ENCODE data around the gene SYT4. TPM values are rescaled to one million over a fixed set of nuclear protein-coding genes. Genes with fewer than 3 reads are reported as not detected.
"Not testable (repeated sequence)": the region's sequence is repeated elsewhere in the genome, so short reads cannot be mapped to it uniquely, and the experiment has no call there.

Gene SYT4
- total RNA-seq, 6 donors from 2014 or later = 0.15 to 0.17 TPM; not detected in 4

DNA sequence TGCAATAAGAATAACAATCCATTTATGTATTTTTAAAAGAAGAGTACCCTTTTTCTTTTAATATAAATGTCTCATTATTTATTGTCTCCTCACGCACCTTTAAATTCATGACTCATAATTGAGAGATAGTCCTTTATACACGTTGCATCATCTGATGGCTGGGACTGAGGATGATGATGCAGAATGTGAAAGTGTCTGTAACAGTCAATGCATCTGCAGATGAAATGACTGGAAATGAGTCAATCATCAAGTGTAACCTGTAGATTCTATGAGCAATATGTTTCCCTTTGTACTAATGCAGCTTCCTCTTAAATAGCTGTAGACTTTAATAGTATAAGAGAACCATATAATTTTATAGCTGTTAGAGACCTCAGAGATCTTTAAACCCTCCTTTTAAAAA, 26.1 kb upstream of the SYT4 start:
- no peaks in the 10 kb centered on the region for H3K9me3 ChIP-seq
- H3K27ac ChIP-seq = no peak overlapping the region
- no peak overlapping the region for H3K4me3 ChIP-seq
- H3K36me3 ChIP-seq = no peaks in the 10 kb centered on the region
- no peak for DNase-seq
- WGBS, 2 donors = 68 to 72% methylated on average over 2 of the region's 2 CpGs
- no peaks in the 10 kb centered on the region for H3K4me1 ChIP-seq
- H3K27me3 ChIP-seq = no peaks in the 10 kb centered on the region
- TF ChIP-seq POLR2AphosphoS5 (IDR thresholded peaks at IDR 0.05) (no peak), EP300 (IDR thresholded peaks at IDR 0.05) (no peak), POLR2A (IDR thresholded peaks at IDR 0.05) (no peak), CTCF (IDR thresholded peaks at IDR 0.05) (no peak)
- no peak for ATAC-seq (ENCODE audit: low FRiP score in 2 of 2)

GRCh38 chr18:43286187-43286586, 8.9 kb upstream of the SYT4 start:
- H3K27me3 ChIP-seq; H3K9me3 ChIP-seq; H3K36me3 ChIP-seq; H3K4me3 ChIP-seq; H3K27ac ChIP-seq; DNase-seq; H3K4me1 ChIP-seq; ATAC-seq (ENCODE audit: low FRiP score in 2 of 2): not testable (repeated sequence)
- WGBS, 2 donors = 70 to 72% methylated on average over 10 to 11 of the region's 11 CpGs

DNA sequence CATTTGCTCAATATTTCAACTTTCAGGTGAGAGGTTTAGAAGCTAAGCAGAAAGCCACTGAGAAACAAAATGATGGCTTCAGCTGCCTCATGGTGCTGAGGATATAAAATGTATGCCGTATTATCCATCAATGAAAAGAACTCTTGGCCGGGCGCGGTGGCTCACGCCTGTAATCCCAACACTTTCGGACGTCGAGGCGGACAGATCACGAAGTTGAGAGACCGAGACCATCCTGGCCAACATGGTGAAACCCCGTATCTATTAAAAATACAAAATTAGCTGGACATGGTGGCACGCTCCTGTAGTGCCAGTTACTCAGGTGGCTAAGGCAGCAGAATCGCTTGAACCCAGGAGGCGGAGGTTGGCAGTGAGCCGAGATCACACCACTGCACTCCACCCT, 6.0 kb upstream of the SYT4 start:
- TF ChIP-seq EP300 (IDR thresholded peaks at IDR 0.05) = no peak
- no peak for TF ChIP-seq POLR2A (IDR thresholded peaks at IDR 0.05)
- TF ChIP-seq CTCF (IDR thresholded peaks at IDR 0.05) = no peak
- TF ChIP-seq POLR2AphosphoS5 (IDR thresholded peaks at IDR 0.05) = no peak
- no peak overlapping the region for H3K4me3 ChIP-seq
- no peaks in the 10 kb centered on the region for H3K27me3 ChIP-seq
- H3K36me3 ChIP-seq = no peaks in the 10 kb centered on the region
- no peaks in the 10 kb centered on the region for H3K4me1 ChIP-seq
- WGBS, 2 donors = 92 to 96% methylated on average over 16 of the region's 16 CpGs
- H3K27ac ChIP-seq = no peak overlapping the region
- ATAC-seq (ENCODE audit: low FRiP score in 2 of 2) (no peak), DNase-seq (no peak)
- no peaks in the 10 kb centered on the region for H3K9me3 ChIP-seq

- ATAC-seq (ENCODE audit: low FRiP score in 2 of 2) (no peak), DNase-seq (no peak)
- Histone ChIP-seq H3K9me3 (no peaks in the 10 kb centered on the region), H3K4me3 (no peak overlapping the region), H3K36me3 (no peaks in the 10 kb centered on the region), H3K27ac (no peak overlapping the region), H3K4me1 (no peaks in the 10 kb centered on the region), H3K27me3 (no peaks in the 10 kb centered on the region)
- TF ChIP-seq POLR2A (IDR thresholded peaks at IDR 0.05) (no peak), POLR2AphosphoS5 (IDR thresholded peaks at IDR 0.05) (no peak), EP300 (IDR thresholded peaks at IDR 0.05) (no peak), CTCF (IDR thresholded peaks at IDR 0.05) (no peak)
- 5 to 6% methylated on average over 6 of the region's 6 CpGs for WGBS, 2 donors
Measured at GRCh38 chr18:43279015-43279744, 1.9 kb upstream of the SYT4 start.

- Histone ChIP-seq H3K4me1 (no peaks in the 10 kb centered on the region), H3K4me3 (no peak overlapping the region), H3K36me3 (no peaks in the 10 kb centered on the region), H3K27me3 (no peaks in the 10 kb centered on the region), H3K9me3 (no peaks in the 10 kb centered on the region), H3K27ac (no peak overlapping the region)
- ATAC-seq (ENCODE audit: low FRiP score in 2 of 2) (no peak), DNase-seq (no peak)
- TF ChIP-seq CTCF (IDR thresholded peaks at IDR 0.05) = no peak
- TF ChIP-seq EP300 (IDR thresholded peaks at IDR 0.05) = no peak
- no peak for TF ChIP-seq POLR2A (IDR thresholded peaks at IDR 0.05)
- no peak for TF ChIP-seq POLR2AphosphoS5 (IDR thresholded peaks at IDR 0.05)
Measured at GRCh38 chr18:43278355-43278754, 1.1 kb upstream of the SYT4 start.
